ENCODE results near the gene CEACAM19. TPM values are rescaled to one million over a fixed set of nuclear protein-coding genes. Genes with fewer than 3 reads are reported as not detected.

Gene CEACAM19
- total RNA-seq, 4 donors from 2014 or later = 2.1 to 6.8 (median 3.8) TPM

DNA sequence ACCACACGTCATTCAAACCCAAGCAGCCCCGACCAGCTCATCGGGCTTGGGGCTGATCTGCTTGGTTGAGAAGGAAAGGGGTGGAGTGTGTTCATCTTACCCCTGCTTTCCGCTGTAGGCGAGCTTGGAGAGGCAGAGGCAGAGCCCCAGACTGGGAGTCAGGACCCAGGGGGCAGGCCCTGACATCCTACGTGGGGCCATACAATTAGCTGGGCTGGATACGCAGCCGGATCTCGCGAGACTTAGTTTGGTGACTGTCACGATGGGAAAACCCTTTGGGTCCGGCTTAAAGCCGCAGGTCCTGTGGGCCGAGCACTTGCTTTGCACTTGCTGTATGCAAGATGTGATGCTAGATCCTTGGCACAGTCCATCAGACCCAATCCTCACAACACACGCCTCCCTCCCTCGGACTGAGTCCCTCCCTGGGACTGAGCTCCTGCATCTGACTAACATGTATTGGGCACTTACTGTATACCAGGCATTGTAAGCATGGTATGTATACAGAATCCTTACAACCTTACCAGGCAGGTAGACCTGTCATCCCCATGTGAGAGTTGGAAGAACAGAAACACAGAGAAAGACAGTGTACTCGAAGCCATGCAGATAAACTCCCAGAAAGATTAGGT is 31.4 kb downstream of the CEACAM19 start:
- TF ChIP-seq, protein P1, sequence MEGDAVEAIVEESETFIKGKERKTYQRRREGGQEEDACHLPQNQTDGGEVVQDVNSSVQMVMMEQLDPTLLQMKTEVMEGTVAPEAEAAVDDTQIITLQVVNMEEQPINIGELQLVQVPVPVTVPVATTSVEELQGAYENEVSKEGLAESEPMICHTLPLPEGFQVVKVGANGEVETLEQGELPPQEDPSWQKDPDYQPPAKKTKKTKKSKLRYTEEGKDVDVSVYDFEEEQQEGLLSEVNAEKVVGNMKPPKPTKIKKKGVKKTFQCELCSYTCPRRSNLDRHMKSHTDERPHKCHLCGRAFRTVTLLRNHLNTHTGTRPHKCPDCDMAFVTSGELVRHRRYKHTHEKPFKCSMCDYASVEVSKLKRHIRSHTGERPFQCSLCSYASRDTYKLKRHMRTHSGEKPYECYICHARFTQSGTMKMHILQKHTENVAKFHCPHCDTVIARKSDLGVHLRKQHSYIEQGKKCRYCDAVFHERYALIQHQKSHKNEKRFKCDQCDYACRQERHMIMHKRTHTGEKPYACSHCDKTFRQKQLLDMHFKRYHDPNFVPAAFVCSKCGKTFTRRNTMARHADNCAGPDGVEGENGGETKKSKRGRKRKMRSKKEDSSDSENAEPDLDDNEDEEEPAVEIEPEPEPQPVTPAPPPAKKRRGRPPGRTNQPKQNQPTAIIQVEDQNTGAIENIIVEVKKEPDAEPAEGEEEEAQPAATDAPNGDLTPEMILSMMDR (IDR thresholded peaks at IDR 0.05) = no peak

DNA sequence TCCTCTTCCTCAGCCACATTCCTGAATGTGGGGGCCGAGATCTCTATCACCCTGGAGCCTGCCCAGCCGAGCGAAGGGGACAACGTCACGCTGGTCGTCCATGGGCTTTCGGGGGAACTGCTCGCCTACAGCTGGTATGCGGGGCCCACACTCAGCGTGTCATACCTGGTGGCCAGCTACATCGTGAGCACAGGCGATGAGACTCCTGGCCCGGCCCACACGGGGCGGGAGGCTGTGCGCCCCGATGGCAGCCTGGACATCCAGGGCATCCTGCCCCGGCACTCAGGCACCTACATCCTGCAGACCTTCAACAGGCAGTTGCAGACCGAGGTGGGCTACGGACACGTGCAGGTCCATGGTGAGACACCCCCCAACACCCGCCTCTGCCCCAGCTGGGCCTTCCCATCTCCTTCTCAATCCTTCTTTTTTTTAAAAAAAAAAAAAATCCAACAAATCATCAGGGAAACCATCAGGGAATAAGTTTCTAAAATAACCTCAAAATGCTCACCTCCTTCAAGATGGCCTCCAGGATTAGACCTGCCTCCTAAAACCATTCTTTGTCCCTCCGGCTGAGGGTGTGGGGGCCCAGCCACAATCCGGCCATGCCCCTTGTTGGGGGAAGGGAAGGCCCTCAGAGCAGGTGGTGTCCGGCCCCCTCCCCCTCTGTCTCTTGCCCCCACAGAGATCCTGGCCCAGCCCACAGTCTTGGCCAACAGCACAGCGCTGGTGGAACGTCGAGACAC is 32.2 kb downstream of the CEACAM19 start:
- TF ChIP-seq, protein P1 (IDR thresholded peaks at IDR 0.05) = no peak
- no peak for DNase-seq (ENCODE audit: low spot score)
- ATAC-seq (ENCODE audit: low FRiP score) = no peak

More for the DNA sequence above, 31.4 kb downstream of the CEACAM19 start:
- ATAC-seq (ENCODE audit: low FRiP score) (no peak), DNase-seq (ENCODE audit: low spot score) (no peak)

GRCh38 chr19:44704982-44705381 is 33.7 kb downstream of the CEACAM19 start:
- no peak for DNase-seq (ENCODE audit: low spot score)
- TF ChIP-seq, protein P1 (IDR thresholded peaks at IDR 0.05) = no peak
- no peak for ATAC-seq (ENCODE audit: low FRiP score)

DNA sequence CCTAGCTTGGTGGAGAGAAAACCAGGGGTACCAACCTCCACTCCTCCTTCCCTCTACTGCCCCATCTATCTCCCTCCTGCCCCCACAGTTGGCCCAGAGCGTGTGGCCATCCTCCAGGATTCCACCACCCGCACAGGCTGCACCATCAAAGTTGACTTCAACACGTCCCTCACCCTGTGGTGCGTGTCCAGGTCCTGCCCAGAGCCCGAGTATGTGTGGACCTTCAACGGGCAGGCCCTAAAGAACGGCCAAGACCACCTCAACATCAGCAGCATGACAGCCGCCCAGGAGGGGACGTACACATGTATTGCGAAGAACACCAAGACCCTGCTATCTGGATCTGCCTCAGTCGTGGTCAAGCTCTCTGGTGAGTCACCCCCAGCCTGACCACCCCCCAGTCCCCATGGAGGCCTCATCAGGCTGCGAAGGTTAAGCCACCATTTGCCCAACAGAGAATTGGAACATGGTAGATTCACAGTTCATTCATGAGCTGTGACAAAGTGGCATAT is 34.3 kb downstream of the CEACAM19 start:
- DNase-seq (ENCODE audit: low spot score) = no peak
- no peak for ATAC-seq (ENCODE audit: low FRiP score)
- TF ChIP-seq, protein P1 (IDR thresholded peaks at IDR 0.05) = no peak

GRCh38 chr19:44706506-44707236 is 35.4 kb downstream of the CEACAM19 start:
- ATAC-seq (ENCODE audit: low FRiP score) = no peak
- TF ChIP-seq, protein P1 (IDR thresholded peaks at IDR 0.05) = no peak
- DNase-seq (ENCODE audit: low spot score) = no peak

DNA sequence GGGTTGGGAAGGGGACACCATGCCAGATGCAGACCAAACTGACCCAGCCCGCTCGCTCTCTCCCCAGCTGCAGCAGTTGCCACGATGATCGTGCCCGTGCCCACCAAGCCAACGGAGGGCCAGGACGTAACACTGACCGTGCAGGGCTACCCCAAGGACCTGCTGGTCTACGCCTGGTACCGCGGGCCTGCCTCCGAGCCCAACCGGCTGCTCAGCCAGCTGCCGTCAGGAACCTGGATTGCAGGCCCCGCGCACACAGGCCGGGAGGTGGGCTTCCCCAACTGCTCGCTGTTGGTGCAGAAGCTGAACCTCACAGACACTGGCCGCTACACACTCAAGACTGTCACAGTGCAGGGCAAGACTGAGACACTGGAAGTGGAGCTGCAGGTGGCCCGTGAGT is 36.5 kb downstream of the CEACAM19 start:
- TF ChIP-seq, protein P1 (IDR thresholded peaks at IDR 0.05) = no peak
- no peak for DNase-seq (ENCODE audit: low spot score)
- ATAC-seq (ENCODE audit: low FRiP score) = no peak

All from omental fat pad (tissue), 4 donors.